ENCODE results near the gene SHC3.

GRCh38 chr9:89189215-89189614 is 10.6 kb upstream of the SHC3 start:
- TF ChIP-seq GATA2 (IDR thresholded peaks at IDR 0.05; ENCODE audit: low read depth, low read length) (no peak), GATA3 (IDR thresholded peaks at IDR 0.05; ENCODE audit: low read depth, low read length) (no peak)
